ENCODE data around the gene ADAM30.

- TF ChIP-seq L3MBTL2 (conservative IDR thresholded peaks at IDR 0.05), result no peak
- no peak for TF ChIP-seq FOXM1 (IDR thresholded peaks at IDR 0.05; ENCODE audit: borderline replicate concordance)
- TF ChIP-seq SP1 (IDR thresholded peaks at IDR 0.05), result no peak
- no peak for TF ChIP-seq SUZ12 (IDR thresholded peaks at IDR 0.05)
- TF ChIP-seq FOXK2 (IDR thresholded peaks at IDR 0.05), result no peak
- no peak for TF ChIP-seq ELF4 (IDR thresholded peaks at IDR 0.05)
- TF ChIP-seq, protein P1, sequence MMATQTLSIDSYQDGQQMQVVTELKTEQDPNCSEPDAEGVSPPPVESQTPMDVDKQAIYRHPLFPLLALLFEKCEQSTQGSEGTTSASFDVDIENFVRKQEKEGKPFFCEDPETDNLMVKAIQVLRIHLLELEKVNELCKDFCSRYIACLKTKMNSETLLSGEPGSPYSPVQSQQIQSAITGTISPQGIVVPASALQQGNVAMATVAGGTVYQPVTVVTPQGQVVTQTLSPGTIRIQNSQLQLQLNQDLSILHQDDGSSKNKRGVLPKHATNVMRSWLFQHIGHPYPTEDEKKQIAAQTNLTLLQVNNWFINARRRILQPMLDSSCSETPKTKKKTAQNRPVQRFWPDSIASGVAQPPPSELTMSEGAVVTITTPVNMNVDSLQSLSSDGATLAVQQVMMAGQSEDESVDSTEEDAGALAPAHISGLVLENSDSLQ (IDR thresholded peaks at IDR 0.05), result no peak
- TF ChIP-seq BHLHE40 (IDR thresholded peaks at IDR 0.05; ENCODE audit: borderline replicate concordance), result no peak
- no peak for TF ChIP-seq HDGF (IDR thresholded peaks at IDR 0.05; ENCODE audit: borderline replicate concordance)
Observed at GRCh38 chr1:119884711-119885110, 11.6 kb downstream of the ADAM30 start.

Data from HEK293T (cell line).